HL-60 (cell line): ENCODE results near the gene PACSIN3.

ENCODE experiments used
- DNase-seq, 2 experiments: peaks; one replicate each; pipeline ENCODE4 v3.0.0-alpha.2; 2010 to 2020; ENCODE audit warnings: low read depth in 1 of 2, low spot score in 1 of 2
- H3K27ac ChIP-seq: fragments of 250-450 bp; sonication (Bioruptor Pico); replicated peaks from 2 replicates; pipeline ENCODE4 v1.5.1; 2020; ENCODE audit warnings: mild to moderate bottlenecking, moderate library complexity
- H3K27me3 ChIP-seq: fragments of 250-450 bp; sonication (Bioruptor Pico); 2 replicates; pipeline ENCODE4 v1.5.1; 2021; ENCODE audit warnings: mild to moderate bottlenecking, moderate library complexity; ENCODE audit not compliant: insufficient read depth, poor library complexity, severe bottlenecking
- H3K4me3 ChIP-seq: replicated peaks from 2 replicates; pipeline ENCODE4 v1.5.1; 2011; ENCODE audit warnings: mild to moderate bottlenecking, control low read depth, low read length; ENCODE audit not compliant: insufficient read depth
- CTCF ChIP-seq: IDR thresholded peaks from one replicate; pipeline ENCODE4 v1.5.1; 2011; ENCODE audit warnings: low read length, control low read depth, inconsistent platforms; ENCODE audit not compliant: insufficient read depth
- GABPA ChIP-seq: IDR thresholded peaks from 2 replicates; pipeline ENCODE4 v1.6.1; 2012; ENCODE audit warnings: low read depth
- POLR2AphosphoS5 ChIP-seq: IDR thresholded peaks from 2 replicates; pipeline ENCODE4 v1.6.1; 2012; ENCODE audit warnings: low read depth
- REST ChIP-seq: IDR thresholded peaks from 2 replicates; pipeline ENCODE4 v1.6.1; 2012; ENCODE audit warnings: low read depth; ENCODE audit not compliant: insufficient replicate concordance
- SPI1 ChIP-seq: IDR thresholded peaks from 2 replicates; pipeline ENCODE4 v1.6.1; 2012; ENCODE audit warnings: low read depth, mild to moderate bottlenecking, borderline replicate concordance

Gene PACSIN3

GRCh38 chr11:47183031-47183856, 3.0 kb downstream of the PACSIN3 start:
- DNase-seq, result no peak
- no peak overlapping the region for H3K4me3 ChIP-seq
- H3K27me3 ChIP-seq, result peaks cover 27% of the 10 kb centered on the region
- TF ChIP-seq SPI1, result no peak
- no peak for TF ChIP-seq CTCF
- no peak for TF ChIP-seq POLR2AphosphoS5
- no peak for TF ChIP-seq REST
- TF ChIP-seq GABPA, result no peak
- no peak overlapping the region for H3K27ac ChIP-seq

- no peak for DNase-seq
- Histone ChIP-seq H3K27ac (no peak overlapping the region), H3K27me3 (peaks cover 18% of the 10 kb centered on the region), H3K4me3 (no peak overlapping the region)
- TF ChIP-seq CTCF (no peak), SPI1 (no peak), REST (no peak), POLR2AphosphoS5 (no peak), GABPA (no peak)
Measured at GRCh38 chr11:47182380-47182779, 3.9 kb downstream of the PACSIN3 start.

- H3K27ac ChIP-seq, result no peak overlapping the region
- no peak for TF ChIP-seq SPI1
- no peak for TF ChIP-seq CTCF
- no peak for TF ChIP-seq GABPA
- no peak for TF ChIP-seq REST
- TF ChIP-seq POLR2AphosphoS5, result no peak
- DNase-seq, result no peak
- H3K4me3 ChIP-seq, result no peak overlapping the region
- H3K27me3 ChIP-seq, result peaks cover 8% of the 10 kb centered on the region
Measured at GRCh38 chr11:47181271-47181670, 5.0 kb downstream of the PACSIN3 start.
